ENCODE measurements around the gene NACC1.

The NACC1 gene

DNA sequence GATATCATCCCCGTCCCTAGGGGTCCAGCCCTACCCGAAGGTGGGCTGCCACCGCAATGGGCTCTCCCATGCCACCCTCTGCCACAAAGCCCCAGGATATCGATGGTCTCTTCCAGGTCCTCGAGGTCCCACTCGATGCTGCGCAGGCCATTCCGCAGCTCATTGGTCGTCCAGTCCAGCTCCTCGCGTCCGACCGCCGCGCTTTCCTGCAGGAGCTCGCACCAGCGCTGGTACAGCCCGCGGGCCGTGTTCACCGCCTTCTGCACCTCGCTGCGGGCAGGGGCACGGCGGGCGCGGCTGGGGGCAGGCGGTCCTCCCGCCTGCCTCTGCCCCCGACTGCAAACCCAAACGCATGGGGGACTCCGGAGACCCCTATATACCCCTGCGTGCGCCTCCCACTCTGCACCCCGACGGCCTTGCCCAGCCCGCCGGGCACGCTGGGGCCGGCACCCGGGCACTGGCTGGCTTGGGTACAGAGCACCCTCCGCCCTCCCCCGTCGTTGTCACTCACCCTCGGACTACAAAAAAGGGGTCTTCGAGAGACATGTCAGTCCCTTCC is 31.6 kb downstream of the NACC1 start:
- DNase-seq: no peak

DNA sequence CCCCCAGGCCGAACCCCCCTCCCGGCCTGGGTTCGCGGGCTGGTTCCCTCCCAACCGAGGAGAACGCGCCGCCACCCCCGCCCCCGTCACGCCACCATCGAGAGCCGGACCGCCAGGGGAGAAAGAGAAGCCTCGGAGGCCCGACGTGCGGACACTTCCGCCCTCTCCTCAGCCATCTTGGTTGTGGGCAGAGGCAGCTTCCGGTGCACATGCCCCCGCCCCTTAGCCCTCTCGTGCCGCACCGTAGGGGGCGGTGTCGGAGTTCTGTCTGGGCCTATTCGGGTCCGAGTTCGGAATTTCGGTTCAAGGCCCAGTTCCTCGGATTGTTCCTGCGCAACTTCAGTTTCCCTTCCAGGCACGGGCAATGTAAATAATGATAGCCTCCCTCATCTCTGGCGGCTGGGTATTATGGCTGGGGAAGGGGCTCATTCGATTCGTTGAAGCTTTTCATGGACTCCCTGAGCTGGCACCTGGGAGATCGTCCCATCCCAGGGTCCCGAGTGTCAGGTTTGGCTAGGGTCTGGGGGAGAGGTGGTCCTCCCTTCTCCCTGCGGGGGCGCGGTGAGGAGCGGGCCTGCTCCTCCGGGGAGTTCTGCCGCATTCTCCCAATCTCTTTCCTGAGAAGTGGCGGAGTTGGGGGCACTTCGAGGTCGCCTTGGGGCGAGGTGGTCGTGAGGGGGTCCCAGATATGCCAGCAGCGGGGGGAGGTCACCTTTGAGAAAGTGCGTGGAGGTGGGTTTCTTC is 32.3 kb downstream of the NACC1 start, which contains the start of the genes IER2 and STX10:
TSS of gene IER2 (plus strand) at position 225 of the 744 bp plus-strand sequence. CDS start 2,776 bp downstream, outside the sequence.
TSS of gene STX10 (minus strand) at position 189 of the 744 bp plus-strand sequence. CDS start 202 bp downstream, outside the sequence.
- peak; percentile 95 for DNase-seq

DNA sequence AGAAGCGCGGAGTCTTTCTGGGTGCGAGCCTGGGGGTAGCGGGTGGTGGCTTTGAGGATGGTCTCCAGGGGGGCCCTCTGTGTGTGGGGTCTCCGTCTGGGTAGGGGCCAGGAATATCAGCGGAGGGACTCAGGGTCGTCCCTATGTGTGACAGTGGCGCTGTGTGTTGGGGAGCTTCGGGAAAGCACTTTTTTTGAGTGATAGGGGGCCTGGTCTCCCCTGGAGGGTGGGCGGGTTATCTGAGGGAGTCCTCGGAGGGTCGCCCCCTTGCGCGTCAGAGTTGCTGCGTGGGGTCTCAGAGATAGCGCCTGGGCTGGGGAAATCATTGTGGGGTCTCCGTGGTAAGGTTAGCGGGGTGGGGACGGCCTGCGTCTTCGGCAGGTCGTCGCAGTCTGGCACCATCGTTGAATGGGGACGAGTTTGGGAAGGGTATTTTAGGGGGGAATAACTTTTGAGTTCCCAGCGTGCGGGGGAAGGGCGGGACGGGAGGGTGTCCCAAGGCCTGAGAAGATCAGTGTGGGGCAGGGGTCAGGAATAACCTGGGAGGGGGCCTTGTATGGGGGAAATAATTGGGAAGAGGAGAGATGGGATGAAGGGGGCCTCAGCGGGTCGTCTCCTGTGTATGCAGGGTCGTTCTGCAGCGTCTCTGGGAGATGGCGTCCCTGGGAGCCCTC is 33.0 kb downstream of the NACC1 start:
- DNase-seq: peak; percentile 41

DNA sequence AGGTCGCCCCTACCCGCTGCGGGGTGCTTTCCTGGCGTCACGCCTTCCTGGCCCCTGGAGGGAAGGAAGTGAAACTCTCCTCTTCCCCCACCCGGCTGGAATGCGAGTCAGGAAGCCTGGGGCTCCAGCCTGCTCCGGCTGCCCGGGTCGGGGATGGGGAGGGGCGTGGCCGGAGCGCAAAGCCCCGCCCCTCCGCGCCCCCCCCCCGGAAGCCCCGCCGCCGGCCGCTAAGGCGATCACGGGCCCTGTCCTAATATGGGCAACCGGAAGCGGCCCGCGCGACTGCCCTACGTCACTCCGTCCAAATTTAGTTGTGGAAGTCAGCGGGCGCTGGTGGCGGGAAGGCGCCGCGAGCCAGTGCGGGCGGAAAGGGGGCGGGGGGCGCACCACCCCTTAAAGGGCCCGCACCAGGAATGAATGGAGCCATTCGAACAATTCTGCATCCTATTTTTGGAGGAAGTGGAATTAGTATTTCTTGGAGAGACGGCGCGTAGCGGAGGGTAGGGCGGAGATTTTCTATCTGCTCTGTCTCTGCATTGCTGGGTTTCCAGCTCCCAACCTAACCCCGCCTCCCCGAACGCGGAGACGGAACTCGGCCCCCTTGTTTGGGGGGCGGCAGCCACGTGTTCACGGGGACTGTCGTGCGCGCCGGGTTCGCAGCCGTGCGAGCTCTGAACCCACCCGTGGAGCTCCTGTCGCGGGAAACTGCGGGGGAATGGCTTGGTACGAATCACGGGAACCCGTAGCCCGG is 33.7 kb downstream of the NACC1 start:
- DNase-seq: peak; percentile 97

DNA sequence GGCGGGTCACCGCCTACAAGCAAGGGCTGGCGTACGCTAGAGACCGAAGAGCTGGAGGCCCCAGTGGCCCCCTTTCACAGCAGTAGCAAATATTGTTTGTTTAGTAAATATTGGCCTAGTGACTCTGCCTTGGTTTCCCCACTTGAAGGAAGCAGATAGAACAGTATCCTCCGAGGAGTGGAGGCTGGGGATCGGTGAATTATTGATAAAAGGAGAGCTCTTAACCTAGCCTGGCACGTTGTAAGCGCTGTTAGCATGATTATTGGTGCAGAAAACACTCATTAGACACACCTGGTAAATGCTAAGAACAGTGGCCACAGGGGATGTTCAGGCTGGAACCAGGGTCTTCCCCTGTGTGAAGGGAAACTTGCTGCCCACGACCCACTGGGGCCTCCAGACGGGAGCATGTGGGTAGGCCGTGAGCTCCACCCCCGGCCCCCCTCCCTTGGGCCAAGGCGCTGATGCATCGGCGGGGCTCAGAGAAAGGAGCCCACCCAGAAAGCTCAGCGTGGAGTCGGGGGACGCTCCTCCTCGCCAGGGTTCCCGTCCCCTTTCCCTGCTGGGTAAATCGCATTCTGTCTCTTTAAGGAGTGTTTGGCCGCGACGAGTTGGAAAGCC is 34.4 kb downstream of the NACC1 start:
- DNase-seq: no peak

DNA sequence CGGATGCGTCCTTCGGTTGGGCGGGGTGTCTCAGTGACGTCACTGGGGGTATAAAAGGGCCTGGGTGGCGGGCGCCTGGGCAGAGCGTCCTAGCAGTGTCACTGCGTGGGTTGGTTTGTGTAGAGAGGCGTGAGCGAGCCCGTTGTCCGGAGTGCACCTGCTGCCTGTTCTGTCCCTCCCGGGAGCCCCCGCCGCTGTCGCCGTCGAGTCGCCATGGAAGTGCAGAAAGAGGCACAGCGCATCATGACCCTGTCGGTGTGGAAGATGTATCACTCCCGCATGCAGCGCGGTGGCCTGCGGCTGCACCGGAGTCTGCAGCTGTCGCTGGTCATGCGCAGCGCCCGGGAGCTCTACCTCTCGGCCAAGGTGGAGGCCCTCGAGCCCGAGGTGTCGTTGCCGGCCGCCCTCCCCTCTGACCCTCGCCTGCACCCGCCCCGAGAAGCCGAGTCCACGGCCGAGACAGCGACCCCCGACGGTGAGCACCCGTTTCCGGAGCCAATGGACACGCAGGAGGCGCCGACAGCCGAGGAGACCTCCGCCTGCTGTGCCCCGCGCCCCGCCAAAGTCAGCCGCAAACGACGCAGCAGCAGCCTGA is 35.0 kb downstream of the NACC1 start:
- peak; percentile 99 for DNase-seq

DNA sequence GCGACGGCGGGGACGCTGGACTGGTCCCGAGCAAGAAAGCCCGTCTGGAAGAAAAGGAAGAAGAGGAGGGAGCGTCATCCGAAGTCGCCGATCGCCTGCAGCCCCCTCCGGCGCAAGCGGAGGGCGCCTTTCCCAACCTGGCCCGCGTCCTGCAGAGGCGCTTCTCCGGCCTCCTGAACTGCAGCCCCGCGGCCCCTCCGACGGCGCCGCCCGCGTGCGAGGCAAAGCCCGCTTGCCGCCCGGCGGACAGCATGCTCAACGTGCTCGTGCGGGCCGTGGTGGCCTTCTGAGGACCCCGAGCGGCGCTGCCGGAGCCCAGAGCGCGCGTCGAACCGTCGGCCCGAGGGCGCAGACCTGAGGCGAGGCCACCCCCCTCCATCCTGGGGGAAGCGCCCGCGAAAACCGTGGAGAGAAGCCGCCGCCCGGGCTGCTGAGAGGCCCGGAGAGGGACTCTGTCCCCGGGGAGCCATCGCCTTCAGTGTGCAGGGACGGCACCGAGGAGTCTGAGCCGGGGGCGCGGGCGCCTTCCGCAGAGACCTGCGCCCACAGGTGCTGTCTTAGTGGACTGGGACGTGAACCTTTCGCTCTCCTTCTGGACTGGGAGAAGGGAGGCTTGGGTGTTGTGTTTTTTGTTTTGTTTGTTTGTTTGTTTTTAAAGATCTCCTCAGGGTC is 35.6 kb downstream of the NACC1 start:
- no peak for DNase-seq

DNA sequence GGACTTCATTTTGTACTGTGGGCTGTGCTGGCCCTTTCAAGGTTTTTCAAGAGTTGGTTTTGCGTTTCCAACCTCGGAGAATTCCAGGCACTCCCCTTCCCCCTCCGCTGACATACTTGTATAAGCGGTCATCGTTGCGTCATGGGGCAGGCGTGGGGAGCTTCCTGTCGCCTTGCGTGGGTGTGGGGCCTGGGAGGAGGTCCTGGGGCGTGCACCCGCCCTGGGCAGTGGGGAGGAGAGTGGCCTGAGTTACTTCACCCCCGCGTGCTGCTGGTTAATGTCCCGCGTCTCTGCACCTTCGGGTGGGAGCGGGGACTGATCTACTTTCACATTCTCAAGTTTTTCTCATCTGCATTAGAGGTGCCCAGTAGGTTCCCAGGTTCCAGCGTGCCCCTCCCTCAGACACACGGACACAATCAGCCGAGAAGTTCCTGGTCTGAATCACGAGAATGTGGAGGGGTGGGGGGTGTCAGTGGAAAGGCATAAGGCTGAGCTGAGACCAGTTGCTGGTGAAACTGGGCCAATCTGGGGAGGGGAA is 36.2 kb downstream of the NACC1 start:
- peak; percentile 60 for DNase-seq

DNA sequence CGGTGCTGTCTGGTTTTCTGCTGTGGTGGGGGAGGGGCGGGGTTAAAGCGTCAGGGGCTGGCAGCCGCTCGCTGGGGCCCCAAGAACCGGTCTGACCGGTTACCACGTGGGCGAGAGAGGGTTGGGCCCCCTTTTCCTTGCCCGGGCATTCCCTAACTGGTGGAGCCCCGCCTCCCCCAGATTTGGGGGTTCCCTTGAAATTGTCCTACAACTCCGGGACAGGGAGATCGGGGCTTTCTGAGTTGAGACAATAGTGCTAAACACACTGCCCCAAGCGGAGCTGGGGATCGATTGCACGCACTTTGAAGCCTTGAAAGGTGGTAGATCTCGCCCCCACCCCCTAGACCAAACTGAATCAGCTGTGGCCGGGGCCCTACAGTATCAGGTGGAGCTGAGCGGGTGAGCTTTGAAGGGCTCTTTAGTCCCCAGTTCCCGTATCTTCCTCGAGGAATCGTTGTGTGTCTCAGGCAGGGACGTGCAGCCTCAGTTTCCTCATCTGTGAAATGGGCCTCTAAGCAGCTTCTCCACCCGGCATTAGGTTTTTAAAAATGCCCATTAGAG is 36.9 kb downstream of the NACC1 start:
- DNase-seq: peak; percentile 89

DNA sequence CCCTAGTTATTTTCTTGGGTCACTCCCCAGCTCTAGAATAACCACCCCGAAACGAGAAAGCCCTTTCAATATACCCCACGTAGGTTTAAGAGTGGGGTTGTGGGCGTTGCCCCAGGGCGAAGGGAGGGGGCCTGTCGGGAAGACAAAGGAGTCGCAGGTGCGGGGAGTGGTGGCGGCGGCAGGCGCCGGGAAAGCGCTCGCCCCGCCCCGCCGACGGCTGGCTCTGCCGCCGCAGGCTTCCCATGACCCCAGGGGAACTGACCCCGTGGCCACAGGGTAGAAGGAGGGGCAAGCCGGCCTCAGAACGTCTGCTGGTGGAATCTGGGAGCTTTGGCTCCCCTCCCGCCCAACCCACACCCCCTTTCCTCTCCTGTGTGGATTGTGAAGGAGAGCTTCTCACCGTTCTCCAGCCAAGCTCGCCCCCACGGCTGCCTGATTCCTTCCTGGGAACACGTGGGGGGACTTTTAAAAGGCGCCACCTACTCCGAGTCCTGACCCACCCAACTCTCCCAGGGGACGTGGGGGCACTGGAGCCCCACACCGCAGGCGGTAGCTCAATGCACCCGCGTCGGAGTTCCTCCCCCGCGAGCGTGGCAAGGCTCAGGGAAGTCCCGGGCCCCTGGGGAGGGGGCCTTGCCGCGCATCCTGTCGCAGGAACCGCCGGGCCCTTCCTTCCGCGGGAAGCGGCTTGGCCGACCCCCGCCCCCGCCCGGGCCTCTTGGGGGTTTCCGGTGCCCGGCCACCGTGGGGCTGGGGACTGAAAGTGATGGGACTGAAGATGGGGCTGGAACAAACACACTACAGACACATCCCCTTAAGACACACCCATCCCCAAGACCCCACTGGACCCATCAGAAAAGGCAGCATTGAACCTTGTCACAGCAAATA is 37.7 kb downstream of the NACC1 start:
- peak; percentile 90 for DNase-seq

DNA sequence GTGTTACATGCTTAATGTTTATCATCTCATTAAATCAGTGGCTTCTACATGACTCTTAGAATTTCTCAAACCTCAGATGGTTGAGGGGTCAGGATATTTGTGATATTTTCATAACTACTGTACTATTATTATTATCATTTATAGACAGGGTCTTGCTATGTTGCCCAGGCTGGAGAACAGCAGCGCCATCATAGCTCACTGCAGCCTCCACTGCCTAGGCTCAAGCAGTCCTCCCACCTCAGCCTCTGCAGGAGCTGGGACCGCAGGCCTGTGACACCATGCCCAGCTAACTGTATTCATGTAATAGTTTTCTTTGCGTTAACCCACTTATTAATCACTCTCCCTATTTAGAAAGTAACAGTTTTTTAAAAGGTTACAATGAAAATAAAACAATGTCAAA is 41.6 kb downstream of the NACC1 start:
- DNase-seq: no peak

DNA sequence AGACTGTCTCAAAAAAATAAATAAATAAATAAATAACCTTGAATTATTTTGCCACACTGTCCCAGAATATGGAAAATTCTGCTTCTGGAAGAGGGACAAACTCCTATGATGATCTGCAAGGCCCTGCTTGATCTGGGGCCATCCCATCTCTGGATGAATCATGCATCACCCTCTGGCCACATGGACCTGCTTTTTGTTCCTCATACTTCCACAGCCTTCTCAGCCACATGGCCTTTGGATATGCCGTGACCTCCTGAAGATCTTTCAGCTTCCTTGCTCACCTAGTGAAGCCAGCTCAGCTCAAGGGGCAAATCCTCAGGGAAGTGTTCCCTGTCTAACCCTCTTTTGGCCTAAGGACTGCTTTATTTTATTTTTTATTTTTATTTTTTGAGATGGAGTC is 42.5 kb downstream of the NACC1 start:
- no peak for DNase-seq

DNA sequence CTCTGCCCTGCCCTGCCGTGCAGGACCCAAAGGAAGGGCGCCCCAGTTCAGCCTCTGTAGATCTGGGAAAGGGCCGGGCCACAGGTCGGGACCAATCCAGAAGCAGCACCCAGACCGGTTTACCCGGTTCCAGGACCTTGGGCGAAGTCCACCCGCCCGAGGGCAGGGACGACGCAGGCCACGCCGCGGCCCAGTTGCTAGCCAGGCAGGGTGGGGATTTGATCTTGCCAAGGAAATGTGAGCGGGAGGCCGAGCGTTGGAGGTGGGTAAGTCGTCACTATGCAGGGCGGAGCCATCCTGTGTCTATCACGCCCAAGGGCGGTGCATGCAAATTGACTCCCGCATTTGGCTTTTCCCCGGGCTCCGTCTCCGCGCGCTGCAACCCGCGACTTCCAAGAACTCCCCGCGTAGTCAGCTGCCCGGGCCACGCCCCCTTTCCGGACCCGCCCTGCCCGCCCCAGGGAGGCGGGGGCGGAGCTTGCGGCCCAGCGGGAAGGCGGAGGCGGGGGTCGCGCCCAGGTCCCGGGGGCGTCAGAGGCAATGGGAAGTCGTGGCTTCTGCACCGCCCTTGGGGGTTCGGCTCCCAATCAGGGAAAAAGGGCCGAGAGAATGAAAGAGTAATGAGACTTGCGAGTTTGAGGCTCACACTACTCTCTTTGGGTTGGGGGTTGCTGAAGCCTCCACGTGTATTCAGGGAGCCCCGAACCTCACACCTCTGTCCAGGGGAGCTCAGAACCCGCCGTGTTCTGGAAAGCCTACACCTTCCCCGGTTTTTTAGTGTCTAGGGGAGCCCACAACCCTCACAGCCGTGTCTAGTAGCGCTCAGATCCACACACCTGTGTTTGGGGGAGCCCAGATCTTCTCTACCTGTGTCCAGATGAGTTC is 44.9 kb downstream of the NACC1 start:
- DNase-seq: peak; percentile 90

DNA sequence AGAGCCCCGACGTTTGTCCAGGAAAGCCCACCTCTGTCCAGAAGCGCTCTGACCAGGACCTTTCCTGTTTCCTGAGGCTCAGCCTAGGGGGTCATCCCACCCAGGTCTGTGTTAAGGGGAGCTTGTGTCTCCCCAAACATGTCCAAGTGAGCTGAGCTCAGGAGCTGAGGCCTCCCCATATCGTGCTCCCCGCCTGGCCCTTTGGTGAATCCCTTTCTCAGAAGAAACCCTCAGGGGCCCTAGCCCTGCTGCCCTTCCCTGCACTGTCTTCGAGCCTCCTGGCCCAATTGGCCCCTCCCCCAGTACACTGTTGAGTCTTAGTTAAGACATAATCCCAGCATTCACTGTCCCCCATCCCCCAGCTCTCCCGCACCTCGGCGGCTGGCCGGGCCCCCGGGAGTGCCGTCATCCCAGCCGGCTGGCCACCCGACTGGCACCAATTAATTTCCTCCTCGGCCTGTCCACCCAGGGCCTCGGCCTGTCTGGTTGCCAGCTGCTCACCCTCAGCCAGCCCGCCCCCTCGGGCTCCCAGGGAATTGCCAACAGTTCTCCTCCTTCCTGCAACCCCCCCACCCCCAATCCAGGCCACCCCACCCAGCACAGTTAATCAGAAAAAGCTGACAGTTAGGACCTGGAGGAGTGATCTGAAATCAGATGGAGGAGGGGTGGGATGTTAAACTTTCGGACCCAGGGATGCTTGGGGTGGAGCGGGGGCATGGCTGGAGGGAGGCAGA is 45.7 kb downstream of the NACC1 start:
- peak; percentile 46 for DNase-seq

DNA sequence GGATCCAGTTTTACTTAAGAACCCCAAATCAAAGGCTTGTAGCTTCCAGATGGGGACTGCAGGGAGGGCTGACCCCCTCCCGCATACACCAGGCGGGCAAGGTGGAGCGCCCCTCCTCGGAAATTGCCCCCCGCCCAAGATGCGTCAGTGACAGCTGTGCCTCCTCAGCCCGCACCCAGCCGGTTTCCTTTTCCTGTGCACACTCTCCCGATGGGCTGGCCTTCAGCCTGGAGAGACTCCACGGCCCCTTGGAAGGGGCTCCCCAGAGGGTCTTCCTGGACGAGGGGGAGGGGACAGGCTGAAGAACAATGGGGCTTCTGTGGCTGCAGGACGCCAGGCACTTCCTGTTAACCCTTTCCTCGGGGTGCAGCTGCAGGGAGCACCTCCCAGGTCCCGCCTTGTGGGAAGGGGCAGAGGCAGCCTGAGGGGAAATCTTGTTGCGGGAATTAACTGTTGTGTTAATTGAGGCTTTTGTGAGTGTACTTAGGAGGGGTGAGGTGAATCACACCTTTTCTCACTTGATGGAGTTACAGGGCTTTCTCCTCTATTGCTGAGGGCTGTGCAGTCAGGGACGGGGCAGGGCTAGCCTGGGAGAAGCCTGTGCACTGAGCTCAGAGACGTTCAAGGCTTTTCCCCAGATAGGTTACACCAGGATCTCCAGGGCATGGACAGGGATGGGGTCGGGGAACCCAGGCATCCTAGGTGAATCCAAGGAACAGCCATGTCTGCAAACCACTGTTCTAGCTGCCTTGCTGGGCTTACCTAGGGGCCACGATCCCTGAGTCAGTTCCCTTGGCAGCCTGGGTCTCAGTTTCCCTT is 46.5 kb downstream of the NACC1 start:
- peak; percentile 57 for DNase-seq

DNA sequence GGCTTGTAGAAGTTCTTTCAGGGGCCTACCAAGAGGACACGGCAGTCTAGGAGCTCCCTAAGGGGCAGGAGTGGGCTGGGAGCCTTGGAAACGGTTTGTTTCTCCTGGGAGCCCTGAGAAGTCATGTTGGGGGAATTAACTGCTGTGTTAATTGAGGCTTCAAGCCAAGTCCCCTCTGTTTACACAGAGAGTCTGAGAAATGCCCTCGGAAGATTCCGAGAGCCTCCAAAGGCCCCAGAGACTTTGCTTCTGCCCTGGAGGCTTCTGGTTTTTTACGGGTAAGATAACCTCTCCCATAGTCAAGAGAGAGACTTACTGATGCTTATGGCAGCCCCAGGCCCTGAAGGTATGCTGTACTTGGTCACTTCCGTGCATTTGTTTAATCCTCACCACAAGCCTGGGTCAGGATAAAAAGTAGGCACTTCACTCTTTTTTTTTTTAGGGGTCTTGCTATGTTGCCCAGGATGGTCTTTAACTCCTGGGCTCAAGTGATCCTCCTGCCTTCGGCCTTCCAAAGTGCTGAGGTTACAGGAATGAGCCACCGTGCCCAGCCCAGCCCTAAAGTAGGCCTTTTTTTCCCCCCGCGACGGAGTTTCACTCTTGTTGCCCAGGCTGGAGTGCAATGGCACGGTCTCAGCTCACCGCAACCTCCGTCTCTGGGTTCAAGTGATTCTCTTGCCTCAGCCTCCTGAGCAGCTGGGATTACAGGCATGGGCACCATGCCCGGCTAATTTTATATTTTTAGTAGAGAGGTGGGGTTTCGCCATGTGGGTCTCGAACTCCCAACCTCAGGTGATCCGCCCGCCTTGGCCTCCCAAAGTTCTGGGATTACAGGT is 47.3 kb downstream of the NACC1 start:
- DNase-seq: no peak

Measured in CD4-positive, alpha-beta T cell treated with Interleukin-17A for 1 hour (primary cell).